Transverse colon (tissue), 4 donors: ENCODE results near the gene WDR19. TPM values are rescaled to one million over a fixed set of nuclear protein-coding genes. Genes with fewer than 3 reads are reported as not detected.

Experiments used
- DNase-seq: peaks from one replicate; pipeline ENCODE4 v3.0.0-alpha.2; 2019
- H3K27ac ChIP-seq, 4 donors: fragments of 200-600 bp; sonication (generic); 2 replicates each; pipeline ENCODE4 v1.5.1; 2016 to 2018; ENCODE audit warnings: inconsistent platforms in 4 of 4
- H3K27me3 ChIP-seq: fragments of 200-600 bp; sonication (generic); 2 replicates; pipeline ENCODE4 v1.5.1; 2017; ENCODE audit warnings: inconsistent platforms
- H3K36me3 ChIP-seq, 4 donors: fragments of 200-600 bp; sonication (generic); 2 replicates each; pipeline ENCODE4 v1.5.1; 2017 to 2019; ENCODE audit warnings: inconsistent platforms in 4 of 4
- H3K4me1 ChIP-seq, 4 donors: fragments of 200-600 bp; sonication (generic); 2 replicates each; pipeline ENCODE4 v1.5.1; 2017 to 2020; ENCODE audit warnings: inconsistent platforms in 4 of 4
- H3K4me3 ChIP-seq, 4 donors: fragments of 200-600 bp; sonication (generic); 1 replicate in 1 of 4; 2 replicates in 3 of 4; pipeline versions ENCODE4 v1.5.1 to v1.6.1; 2017 to 2019; ENCODE audit warnings: inconsistent platforms in 4 of 4
- H3K9me3 ChIP-seq, 2 donors: fragments of 200-600 bp; sonication (generic); 2 replicates each; pipeline ENCODE4 v1.5.1; 2017 to 2019; ENCODE audit warnings: inconsistent platforms in 2 of 2
- CTCF ChIP-seq, 5 experiments: fragments of 200-600 bp in 3 of 5; fragments of 450-650 bp in 2 of 5; sonication (generic) in 3 of 5; IDR thresholded peaks; 1 replicate in 2 of 5; 2 replicates in 3 of 5; pipeline ENCODE4 v1.5.1; 2016 to 2017; ENCODE audit warnings: antibody characterized with exemption in 5 of 5, inconsistent platforms in 3 of 5, mild to moderate bottlenecking in 2 of 5, moderate library complexity in 1 of 5
- EP300 ChIP-seq: sonication (generic); formaldehyde crosslinking; IDR thresholded peaks from one replicate; pipeline ENCODE4 v1.6.1; 2017; ENCODE audit warnings: antibody characterized with exemption, low read depth
- POLR2A ChIP-seq: fragments of 450-650 bp; IDR thresholded peaks from one replicate; pipeline ENCODE4 v1.6.1; 2016; ENCODE audit warnings: antibody characterized with exemption, mild to moderate bottlenecking, moderate library complexity
- POLR2AphosphoS5 ChIP-seq, 3 donors: sonication (generic); formaldehyde crosslinking; IDR thresholded peaks; one replicate each; pipeline ENCODE4 v1.6.1; 2016; ENCODE audit warnings: antibody characterized with exemption in 3 of 3
- WGBS, 2 donors: methylation state at CpG; one replicate each; pipeline ENCODE4 v1.1.5; 2018; ENCODE audit warnings: low coverage in 1 of 2; 5-methylcytosine and 5-hydroxymethylcytosine counted together
- in situ Hi-C, 4 donors: fragments of 200-750 bp; cut with MboI; loops; one replicate each; pipeline versions ENCODE4 v1.15.0 to v1.15.1; 2017; ENCODE audit warnings: low sequenced_read_pairs in 3 of 4, low pct_ligation_motif_present in 1 of 4, low pct_unique_long_range_greater_than_20kb in 1 of 4
- intact Hi-C: fragments of 100-400 bp; cut with DNase I; formaldehyde crosslinking; loops from one replicate; pipeline ENCODE4 v1.15.1; 2023; ENCODE audit warnings: low total_unique reads
- total RNA-seq, 4 donors: library from RNA; depleted of rRNA; stranded (reverse); fragments of >200 nt; gene quantifications; one replicate each; pipeline ENCODE4 v1.1.0, GENCODE V29; 2016

Gene WDR19
- total RNA-seq, 4 donors from 2014 or later: 10.4 to 92.9 (median 36.4) TPM

GRCh38 chr4:39146211-39146610, 36.1 kb upstream of the WDR19 start:
- Histone ChIP-seq H3K27me3 (no peaks in the 10 kb centered on the region), H3K27ac (no peak overlapping the region), H3K4me3 (no peak overlapping the region), H3K36me3 (no peaks in the 10 kb centered on the region), H3K9me3 (no peaks in the 10 kb centered on the region), H3K4me1 (no peaks in the 10 kb centered on the region)
- in situ Hi-C loops: loop anchor here in 3 of 4 donors (25.0 kb wide), 2 partner anchors 359 to 384 kb away; partner anchors contain the start of gene TLR10 (in 1 of the 3)
- TF ChIP-seq POLR2AphosphoS5 (IDR thresholded peaks at IDR 0.05): no peak
- TF ChIP-seq EP300: no peak
- no peak for TF ChIP-seq POLR2A
- TF ChIP-seq CTCF (IDR thresholded peaks at IDR 0.05): no peak
- DNase-seq: no peak
- intact Hi-C loops: no loop called here
- 78 to 84% methylated on average over 1 of the region's 1 CpG for whole genome bisulfite sequencing, 2 donors

GRCh38 chr4:39154009-39154408, 28.3 kb upstream of the WDR19 start:
- H3K27ac ChIP-seq: no peak overlapping the region
- H3K27me3 ChIP-seq: no peaks in the 10 kb centered on the region
- intact Hi-C loops: no loop called here
- H3K9me3 ChIP-seq: no peaks in the 10 kb centered on the region
- in situ Hi-C loops: no loop called here
- H3K4me3 ChIP-seq: no peak overlapping the region
- no peaks in the 10 kb centered on the region for H3K4me1 ChIP-seq
- DNase-seq: no peak
- 95 to 100% methylated on average over 1 to 4 of the region's 4 CpGs for WGBS, 2 donors
- TF ChIP-seq EP300 (no peak), CTCF (IDR thresholded peaks at IDR 0.05) (no peak), POLR2A (no peak), POLR2AphosphoS5 (IDR thresholded peaks at IDR 0.05) (no peak)
- no peaks in the 10 kb centered on the region for H3K36me3 ChIP-seq

GRCh38 chr4:39157520-39157919, 24.8 kb upstream of the WDR19 start:
- WGBS, 2 donors: 74 to 88% methylated on average over 2 of the region's 2 CpGs
- in situ Hi-C loops: no loop called here
- DNase-seq: no peak
- H3K4me1 ChIP-seq: no peaks in the 10 kb centered on the region
- no peaks in the 10 kb centered on the region for H3K27me3 ChIP-seq
- H3K36me3 ChIP-seq: no peaks in the 10 kb centered on the region
- intact Hi-C loops: no loop called here
- no peak overlapping the region for H3K4me3 ChIP-seq
- H3K9me3 ChIP-seq: no peaks in the 10 kb centered on the region
- no peak overlapping the region for H3K27ac ChIP-seq
- no peak for TF ChIP-seq POLR2A
- TF ChIP-seq POLR2AphosphoS5 (IDR thresholded peaks at IDR 0.05): no peak
- no peak for TF ChIP-seq CTCF (IDR thresholded peaks at IDR 0.05)
- TF ChIP-seq EP300: no peak

- H3K4me3 ChIP-seq: no peak overlapping the region
- H3K27me3 ChIP-seq: no peaks in the 10 kb centered on the region
- in situ Hi-C loops: no loop called here
- 56 to 61% methylated on average over 3 of the region's 3 CpGs for WGBS, 2 donors
- no peak overlapping the region for H3K27ac ChIP-seq
- no peaks in the 10 kb centered on the region for H3K4me1 ChIP-seq
- TF ChIP-seq POLR2A: no peak
- TF ChIP-seq POLR2AphosphoS5 (IDR thresholded peaks at IDR 0.05): no peak
- TF ChIP-seq CTCF (IDR thresholded peaks at IDR 0.05): no peak
- TF ChIP-seq EP300: no peak
- no peaks in the 10 kb centered on the region for H3K36me3 ChIP-seq
- intact Hi-C loops: no loop called here
- no peak for DNase-seq
- no peaks in the 10 kb centered on the region for H3K9me3 ChIP-seq
These were observed 16.2 kb upstream of the WDR19 start for GRCh38 chr4:39166177-39166576.
